HG03064 (cell line): ENCODE measurements around the gene TXNDC11.

Source experiments
- ATAC-seq: cut with Tn5 transposase; IDR thresholded peaks from one replicate; pipeline ENCODE4 v1.9.1; 2021; ENCODE audit warnings: low read depth; ENCODE audit not compliant: unreplicated experiment

TXNDC11 gene

GRCh38 chr16:11633113-11633512, 109.5 kb downstream of the TXNDC11 start:
- no peak for ATAC-seq

DNA sequence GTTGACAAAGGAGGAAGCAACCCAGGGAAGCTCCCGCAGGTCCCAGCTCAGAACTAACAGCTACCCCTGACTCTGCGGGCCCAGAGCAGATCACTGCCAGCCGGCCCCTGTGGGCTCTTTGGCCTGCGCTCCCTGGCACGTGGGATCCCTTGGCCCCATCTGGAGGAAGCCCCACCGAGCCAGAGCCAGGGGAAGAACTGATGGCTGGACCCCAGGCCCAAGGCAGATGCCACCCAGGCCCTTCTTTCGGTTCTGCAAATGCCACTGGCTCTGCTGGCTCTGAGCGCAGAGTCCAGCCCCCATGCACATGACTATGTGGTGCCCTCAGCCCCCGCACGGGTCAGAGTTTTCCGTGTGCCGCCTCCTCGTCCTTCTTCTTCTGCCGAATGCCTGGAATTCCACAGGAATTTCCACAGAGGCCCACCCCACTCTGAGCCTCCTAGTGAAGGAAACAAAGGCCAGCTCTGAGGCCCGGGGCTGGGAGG, 110.2 kb downstream of the TXNDC11 start:
- no peak for ATAC-seq

GRCh38 chr16:11631214-11631613, 111.4 kb downstream of the TXNDC11 start:
- no peak for ATAC-seq

DNA sequence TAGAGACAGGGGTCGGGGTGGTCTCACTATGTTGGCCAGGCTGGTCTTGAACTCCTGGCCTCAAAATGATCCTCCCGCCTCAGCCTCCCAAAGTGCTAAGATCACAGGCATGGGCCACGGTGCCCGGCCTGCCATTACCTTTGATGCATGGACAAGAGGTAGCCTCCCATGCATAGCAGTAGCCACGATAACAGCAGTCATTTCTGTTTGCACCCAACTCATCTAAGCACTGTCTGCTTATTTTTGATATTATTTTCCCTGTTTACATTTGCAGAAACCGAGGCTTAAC, 111.9 kb downstream of the TXNDC11 start:
- ATAC-seq: no peak

GRCh38 chr16:11630046-11630767, 112.5 kb downstream of the TXNDC11 start:
- no peak for ATAC-seq
